A549 (cell line): Measurements from ENCODE around the gene SETBP1. TPM values are rescaled to one million over a fixed set of nuclear protein-coding genes. Genes with fewer than 3 reads are reported as not detected.

Source experiments
- ATAC-seq, 2 experiments: fragments of 200-7000 bp in 1 of 2; fragments of >200 bp in 1 of 2; cut with Nextera tagmentation in 1 of 2; cut with Tn5 transposase in 1 of 2; 3 replicates each; pipeline versions ENCODE4 v1.8.0 to v1.9.1; 2018 to 2020; ENCODE audit warnings: mild to moderate bottlenecking in 1 of 2, moderate library complexity in 1 of 2
- CTCF ChIA-PET: fragments of 300-600 bp; sonication (Branson Sonifier 250); formaldehyde crosslinking; extraction: SDS; loops from one replicate; lab custom pipeline; 2021; ENCODE audit warnings: antibody characterized with exemption, inconsistent platforms; lab: Yijun Ruan, JAX
- POLR2A ChIA-PET: fragments of 350-600 bp; formaldehyde crosslinking; extraction: SDS; loops from one replicate; lab custom pipeline; 2021; ENCODE audit warnings: antibody characterized with exemption, inconsistent platforms; lab: Yijun Ruan, JAX
- DNase-seq, 2 experiments: peaks; one replicate each; pipeline versions ENCODE4 v3.0.0 to v3.0.0-alpha.2; 2011 to 2016; ENCODE audit warnings: low read depth in 1 of 2, low spot score in 1 of 2
- FAIRE-seq: peaks from 2 replicates; lab custom pipeline; 2011; peaks lifted over from hg19 to GRCh38; lab: Jason Lieb, UNC
- H3K27ac ChIP-seq, 2 experiments: fragments of >200 bp; sonication (Bioruptor Twin); formaldehyde crosslinking; 3 replicates each; pipeline ENCODE4 v1.5.1; 2016 to 2017
- H3K4me1 ChIP-seq: fragments of >200 bp; sonication (Bioruptor Twin); formaldehyde crosslinking; 3 replicates; pipeline ENCODE4 v1.6.1; 2016
- H3K4me2 ChIP-seq: fragments of >200 bp; sonication (Bioruptor Twin); formaldehyde crosslinking; 3 replicates; pipeline ENCODE4 v1.6.1; 2016
- H3K4me3 ChIP-seq: fragments of >200 bp; sonication (Bioruptor Twin); formaldehyde crosslinking; 3 replicates; pipeline ENCODE4 v1.5.1; 2016
- H3K9me3 ChIP-seq: fragments of >200 bp; sonication (Bioruptor Twin); formaldehyde crosslinking; 3 replicates; pipeline ENCODE4 v1.6.1; 2016
- BHLHE40 ChIP-seq: IDR thresholded peaks from 2 replicates; pipeline ENCODE4 v1.6.1; 2012; ENCODE audit warnings: low read depth, low read length, inconsistent platforms
- CHD4 ChIP-seq: fragments of 200-600 bp; sonication (generic); IDR thresholded peaks from 2 replicates; pipeline ENCODE4 v1.6.1; 2016; ENCODE audit warnings: antibody characterized with exemption, mild to moderate bottlenecking, borderline replicate concordance
- EHMT2 ChIP-seq: fragments of 200-600 bp; sonication (generic); IDR thresholded peaks from 2 replicates; pipeline ENCODE4 v1.6.1; 2016; ENCODE audit warnings: antibody characterized with exemption, low read depth, mild to moderate bottlenecking, moderate library complexity
- ELK1 ChIP-seq: fragments of 150-350 bp; IDR thresholded peaks from 2 replicates; pipeline ENCODE4 v1.6.1; 2014; ENCODE audit warnings: low read depth, mild to moderate bottlenecking, low read length
- EP300 ChIP-seq, 2 experiments: fragments of >200 bp; sonication (Bioruptor Twin); formaldehyde crosslinking; IDR thresholded peaks; 2 replicates in 1 of 2; 3 replicates in 1 of 2; pipeline ENCODE4 v1.6.1; 2016 to 2017
- FOSB ChIP-seq: fragments of 250-450 bp; sonication (Bioruptor Pico); IDR thresholded peaks from 2 replicates; pipeline ENCODE4 v1.5.0; 2020; ENCODE audit warnings: mild to moderate bottlenecking, moderate library complexity
- FOSL2 ChIP-seq, 2 experiments: fragments of 450-650 bp in 1 of 2; fragments of >200 bp in 1 of 2; sonication (Bioruptor Twin) in 1 of 2; formaldehyde crosslinking; IDR thresholded peaks; 2 replicates each; pipeline versions ENCODE4 v1.5.0 to v1.6.1; 2016 to 2020; ENCODE audit warnings: mild to moderate bottlenecking in 1 of 2, moderate library complexity in 1 of 2
- GATA3 ChIP-seq: IDR thresholded peaks from 2 replicates; pipeline ENCODE4 v1.6.1; 2012; ENCODE audit warnings: borderline replicate concordance
- HMGXB4 ChIP-seq: fragments of 250-450 bp; sonication (Bioruptor Pico); IDR thresholded peaks from 2 replicates; pipeline ENCODE4 v1.5.0; 2021; ENCODE audit warnings: mild to moderate bottlenecking, moderate library complexity, borderline replicate concordance
- HOXA7 ChIP-seq: fragments of 250-450 bp; sonication (Bioruptor Pico); IDR thresholded peaks from 2 replicates; pipeline ENCODE4 v1.5.0; 2020; ENCODE audit warnings: mild to moderate bottlenecking, moderate library complexity
- HOXB5 ChIP-seq: fragments of 250-450 bp; sonication (Bioruptor Pico); IDR thresholded peaks from 2 replicates; pipeline ENCODE4 v1.5.0; 2020; ENCODE audit warnings: mild to moderate bottlenecking, moderate library complexity
- KDM1A ChIP-seq: fragments of 200-600 bp; sonication (generic); IDR thresholded peaks from 2 replicates; pipeline ENCODE4 v1.6.1; 2016; ENCODE audit warnings: low read depth, mild to moderate bottlenecking
- MAFK ChIP-seq: fragments of 450-650 bp; IDR thresholded peaks from 2 replicates; pipeline ENCODE4 v1.6.1; 2014; ENCODE audit not compliant: partially characterized antibody
- MAX ChIP-seq: IDR thresholded peaks from 2 replicates; pipeline ENCODE4 v1.6.1; 2012
- NPAS2 ChIP-seq: fragments of 250-450 bp; sonication (Bioruptor Pico); IDR thresholded peaks from 2 replicates; pipeline ENCODE4 v1.8.0; 2022; ENCODE audit warnings: mild to moderate bottlenecking, moderate library complexity, borderline replicate concordance
- PHF8 ChIP-seq: fragments of 200-600 bp; sonication (generic); IDR thresholded peaks from 2 replicates; pipeline ENCODE4 v1.6.1; 2016; ENCODE audit warnings: low read depth, mild to moderate bottlenecking, antibody characterized with exemption, moderate library complexity, borderline replicate concordance
- POLR2AphosphoS2 ChIP-seq: conservative IDR thresholded peaks from 2 replicates; pipeline ENCODE4 v1.6.1; 2012; ENCODE audit warnings: low read length, improper control_type of control experiment, inconsistent platforms
- SMC3 ChIP-seq: fragments of >200 bp; sonication (Bioruptor Twin); formaldehyde crosslinking; IDR thresholded peaks from 3 replicates; pipeline ENCODE4 v1.6.1; 2018; ENCODE audit warnings: inconsistent platforms
- SREBF2 ChIP-seq: fragments of 450-650 bp; IDR thresholded peaks from 2 replicates; pipeline ENCODE4 v1.6.1; 2014; ENCODE audit warnings: mild to moderate bottlenecking, moderate library complexity
- TFCP2L1 ChIP-seq: fragments of 250-450 bp; sonication (Bioruptor Pico); IDR thresholded peaks from 2 replicates; pipeline ENCODE4 v1.5.0; 2021; ENCODE audit warnings: mild to moderate bottlenecking
- ZFP36 ChIP-seq: fragments of 450-650 bp; IDR thresholded peaks from 2 replicates; pipeline ENCODE4 v1.6.1; 2014; ENCODE audit warnings: borderline replicate concordance; ENCODE audit not compliant: partially characterized antibody
- ZSCAN20 ChIP-seq: fragments of 250-450 bp; sonication (Bioruptor Pico); IDR thresholded peaks from 2 replicates; pipeline ENCODE4 v1.8.0; 2022; ENCODE audit warnings: mild to moderate bottlenecking, moderate library complexity
- WGBS: methylation state at CpG from one replicate; pipeline ENCODE4 v1.1.6; 2017; ENCODE audit errors: missing lambda C conversion rate; 5-methylcytosine and 5-hydroxymethylcytosine counted together
- polyA plus RNA-seq, 4 experiments: library from polyadenylated mRNA; depleted of rRNA in 3 of 4; stranded (reverse); fragments of >200 nt; fragmentation: RNase III in 1 of 4; extraction: RNeasy Plus Mini Kit Qiagen cat#74134 plus additional on column Dnase treatment in 1 of 4; gene quantifications; 2 replicates in 3 of 4; 3 replicates in 1 of 4; pipeline ENCODE4 v1.2.3, GENCODE V29; 2011 to 2017

The SETBP1 gene
- polyA plus RNA-seq, 2 of the 4 experiments (the other 2 are of a cell fraction): 0.50 to 1.9 TPM

GRCh38 chr18:44725300-44726058, 44.8 kb downstream of the SETBP1 start:
- ATAC-seq (peak in 1 of 2 experiments; percentile 39; a peak in 1 of 6 replicates), DNase-seq (no peak), FAIRE-seq (no peak)
- WGBS: 21% methylated on average over 5 of the region's 5 CpGs
- ChIA-PET CTCF (no interaction called here), POLR2A (no interaction called here)
- Histone ChIP-seq H3K4me1 (peaks cover 17% of the 10 kb centered on the region; the same call in 2 of the 3 replicates), H3K27ac (peak overlapping the region in 1 of 2 experiments; percentile 55; a peak in 1 of 6 replicates), H3K4me3 (no peak overlapping the region), H3K4me2 (peak overlapping the region; percentile 47; the same call in 2 of the 3 replicates), H3K9me3 (no peaks in the 10 kb centered on the region)
- TF ChIP-seq SREBF2: no peak
- peak; percentile 69 for TF ChIP-seq MAFK
- no peak for TF ChIP-seq HMGXB4
- TF ChIP-seq, all 56 proteins: peak for 1

GRCh38 chr18:44726059-44726421, 45.4 kb downstream of the SETBP1 start:
- DNase-seq (no peak), ATAC-seq (no peak), FAIRE-seq (no peak)
- Histone ChIP-seq H3K27ac (peak overlapping the region in 1 of 2 experiments; percentile 55; a peak in 1 of 6 replicates), H3K4me2 (peak overlapping the region; percentile 47; the same call in 2 of the 3 replicates)
- CTCF ChIA-PET: no interaction called here
- TF ChIP-seq EHMT2 (no peak), MAX (no peak), ELK1 (no peak), KDM1A (no peak), NPAS2 (CRISPR knock-in tag) (no peak), SMC3 (no peak), GATA3 (no peak), BHLHE40 (no peak), HOXA7 (no peak), FOSB (CRISPR knock-in tag) (no peak), MAFK (no peak), EP300 (IDR thresholded peaks at IDR 0.05) (no peak), ZFP36 (no peak), PHF8 (no peak), FOSL2 (IDR thresholded peaks at IDR 0.05) (no peak), FOSL2 (CRISPR knock-in tag; IDR thresholded peaks at IDR 0.05) (no peak), POLR2AphosphoS2 (no peak), CHD4 (no peak), HOXB5 (no peak), TFCP2L1 (CRISPR knock-in tag) (no peak), ZSCAN20 (CRISPR knock-in tag) (no peak)
- TF ChIP-seq, all 56 proteins: peak for 0
- POLR2A ChIA-PET: no interaction called here
- H3K9me3 ChIP-seq: no peaks in the 10 kb centered on the region
- no peak overlapping the region for H3K4me3 ChIP-seq
- peaks cover 17% of the 10 kb centered on the region; the same call in 2 of the 3 replicates for H3K4me1 ChIP-seq
